Measurements from ENCODE around the gene BMPR1A. TPM values are rescaled to one million over a fixed set of nuclear protein-coding genes. Genes with fewer than 3 reads are reported as not detected.

BMPR1A gene
- polyA plus RNA-seq, 1 donor (not counting 4 experiments of a cell fraction or from before 2014, with no cell fraction given), result 22.2 TPM

- DNase-seq (ENCODE audit: low read depth, low spot score) (no peak), FAIRE-seq (no peak)
- Histone ChIP-seq H3K9me1 (ENCODE audit: control insufficient read depth, extremely low read depth, insufficient read depth, low read length) (peaks cover 2% of the 10 kb centered on the region), H3K27me3 (ENCODE audit: control insufficient read depth, extremely low read depth, insufficient read depth, low read length) (no peaks in the 10 kb centered on the region), H3K9me3 (ENCODE audit: control insufficient read depth, low read depth, low read length) (no peaks in the 10 kb centered on the region), H3K79me2 (ENCODE audit: control insufficient read depth, insufficient read depth, low read length) (peaks cover 29% of the 10 kb centered on the region), H3K27ac (ENCODE audit: control insufficient read depth, insufficient read depth, low read length) (no peak overlapping the region), H4K20me1 (ENCODE audit: control insufficient read depth, extremely low read depth, insufficient read depth, low read length) (peaks cover 3% of the 10 kb centered on the region), H2AFZ (ENCODE audit: control insufficient read depth, low read length) (no peak overlapping the region), H3K9ac (ENCODE audit: control insufficient read depth, extremely low read depth, insufficient read depth, low read length) (no peak overlapping the region), H3K4me1 (ENCODE audit: control insufficient read depth, extremely low read depth, insufficient read depth, low read length) (no peaks in the 10 kb centered on the region), H3K36me3 (ENCODE audit: control insufficient read depth in 2 of 2, extremely low read depth in 1 of 2, insufficient read depth in 2 of 2, low read length in 2 of 2) (no peaks in the 10 kb centered on the region), H3K4me3 (ENCODE audit: control insufficient read depth in 2 of 3, extremely low read depth in 1 of 3, insufficient read depth in 2 of 3, low read depth in 1 of 3, low read length in 3 of 3) (no peak overlapping the region), H3K4me2 (ENCODE audit: control insufficient read depth, extremely low read depth, insufficient read depth, low read depth, low read length) (no peak overlapping the region)
- TF ChIP-seq EZH2 (IDR thresholded peaks at IDR 0.05; ENCODE audit: low read length), result no peak
- TF ChIP-seq, protein P1, sequence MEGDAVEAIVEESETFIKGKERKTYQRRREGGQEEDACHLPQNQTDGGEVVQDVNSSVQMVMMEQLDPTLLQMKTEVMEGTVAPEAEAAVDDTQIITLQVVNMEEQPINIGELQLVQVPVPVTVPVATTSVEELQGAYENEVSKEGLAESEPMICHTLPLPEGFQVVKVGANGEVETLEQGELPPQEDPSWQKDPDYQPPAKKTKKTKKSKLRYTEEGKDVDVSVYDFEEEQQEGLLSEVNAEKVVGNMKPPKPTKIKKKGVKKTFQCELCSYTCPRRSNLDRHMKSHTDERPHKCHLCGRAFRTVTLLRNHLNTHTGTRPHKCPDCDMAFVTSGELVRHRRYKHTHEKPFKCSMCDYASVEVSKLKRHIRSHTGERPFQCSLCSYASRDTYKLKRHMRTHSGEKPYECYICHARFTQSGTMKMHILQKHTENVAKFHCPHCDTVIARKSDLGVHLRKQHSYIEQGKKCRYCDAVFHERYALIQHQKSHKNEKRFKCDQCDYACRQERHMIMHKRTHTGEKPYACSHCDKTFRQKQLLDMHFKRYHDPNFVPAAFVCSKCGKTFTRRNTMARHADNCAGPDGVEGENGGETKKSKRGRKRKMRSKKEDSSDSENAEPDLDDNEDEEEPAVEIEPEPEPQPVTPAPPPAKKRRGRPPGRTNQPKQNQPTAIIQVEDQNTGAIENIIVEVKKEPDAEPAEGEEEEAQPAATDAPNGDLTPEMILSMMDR (optimal IDR thresholded peaks at IDR 0.05 in 1 of 3, IDR thresholded peaks at IDR 0.05 in 1 of 3, conservative IDR thresholded peaks at IDR 0.05 in 1 of 3; ENCODE audit: extremely low read depth in 1 of 3, insufficient read depth in 2 of 3, low read length in 3 of 3), result no peak
- dilution Hi-C loops (cut with MboI; ENCODE audit: extremely low pct_ligation_motif_present, low sequenced_read_pairs), result no loop called here
Measured at GRCh38 chr10:86829472-86829871, 73.1 kb downstream of the BMPR1A start.

- H2AFZ ChIP-seq (ENCODE audit: control insufficient read depth, low read length), result no peak overlapping the region
- dilution Hi-C loops (cut with MboI; ENCODE audit: extremely low pct_ligation_motif_present, low sequenced_read_pairs), result no loop called here
- H3K4me2 ChIP-seq (ENCODE audit: control insufficient read depth, extremely low read depth, insufficient read depth, low read depth, low read length), result no peak overlapping the region
- FAIRE-seq, result no peak
- H3K9ac ChIP-seq (ENCODE audit: control insufficient read depth, extremely low read depth, insufficient read depth, low read length), result no peak overlapping the region
- H3K36me3 ChIP-seq (ENCODE audit: control insufficient read depth in 2 of 2, extremely low read depth in 1 of 2, insufficient read depth in 2 of 2, low read length in 2 of 2), result no peaks in the 10 kb centered on the region
- H3K9me1 ChIP-seq (ENCODE audit: control insufficient read depth, extremely low read depth, insufficient read depth, low read length), result peaks cover 2% of the 10 kb centered on the region
- peaks cover 3% of the 10 kb centered on the region for H4K20me1 ChIP-seq (ENCODE audit: control insufficient read depth, extremely low read depth, insufficient read depth, low read length)
- no peaks in the 10 kb centered on the region for H3K4me1 ChIP-seq (ENCODE audit: control insufficient read depth, extremely low read depth, insufficient read depth, low read length)
- DNase-seq (ENCODE audit: low read depth, low spot score), result no peak
- H3K9me3 ChIP-seq (ENCODE audit: control insufficient read depth, low read depth, low read length), result no peaks in the 10 kb centered on the region
- H3K27ac ChIP-seq (ENCODE audit: control insufficient read depth, insufficient read depth, low read length), result no peak overlapping the region
- no peak for TF ChIP-seq EZH2 (IDR thresholded peaks at IDR 0.05; ENCODE audit: low read length)
- TF ChIP-seq, protein P1 (optimal IDR thresholded peaks at IDR 0.05 in 1 of 3, IDR thresholded peaks at IDR 0.05 in 1 of 3, conservative IDR thresholded peaks at IDR 0.05 in 1 of 3; ENCODE audit: extremely low read depth in 1 of 3, insufficient read depth in 2 of 3, low read length in 3 of 3), result no peak
- no peaks in the 10 kb centered on the region for H3K27me3 ChIP-seq (ENCODE audit: control insufficient read depth, extremely low read depth, insufficient read depth, low read length)
- H3K4me3 ChIP-seq (ENCODE audit: control insufficient read depth in 2 of 3, extremely low read depth in 1 of 3, insufficient read depth in 2 of 3, low read depth in 1 of 3, low read length in 3 of 3), result no peak overlapping the region
- peaks cover 29% of the 10 kb centered on the region for H3K79me2 ChIP-seq (ENCODE audit: control insufficient read depth, insufficient read depth, low read length)
Measured at GRCh38 chr10:86830043-86830591, 73.7 kb downstream of the BMPR1A start.
